Caco-2 (cell line): Measurements from ENCODE around the gene PRSS27. TPM values are rescaled to one million over a fixed set of nuclear protein-coding genes. Genes with fewer than 3 reads are reported as not detected.

Source experiments
- BruUV-seq: library from RNA; stranded (reverse); fragments of 400-500 nt; replicated peaks from 2 replicates; lab custom pipeline; 2021; lab: Mats Ljungman, UMichigan
- CTCF ChIA-PET: fragments of 300-600 bp; sonication (Branson Sonifier 250); formaldehyde crosslinking; loops from one replicate; lab custom pipeline; 2022; ENCODE audit warnings: antibody characterized with exemption; lab: Charles Lee
- POLR2A ChIA-PET: fragments of 300-600 bp; sonication (Branson Sonifier 250); formaldehyde crosslinking; loops from one replicate; lab custom pipeline; 2022; ENCODE audit warnings: antibody characterized with exemption; lab: Charles Lee
- DNase-seq, 2 experiments: peaks; one replicate each; pipeline versions ENCODE4 v3.0.0 to v3.0.0-alpha.2; 2020 to 2022
- H3K27me3 ChIP-seq: replicated peaks from 2 replicates; pipeline ENCODE4 v1.6.0; 2011; ENCODE audit warnings: low read length; ENCODE audit not compliant: control insufficient read depth, insufficient read depth
- H3K36me3 ChIP-seq: 2 replicates; pipeline ENCODE4 v1.5.1; 2011; ENCODE audit warnings: low read length; ENCODE audit not compliant: control insufficient read depth, insufficient read depth
- H3K4me1 ChIP-seq: fragments of 250-450 bp; sonication (Bioruptor Pico); 2 replicates; pipeline ENCODE4 v1.5.1; 2020; ENCODE audit warnings: mild to moderate bottlenecking
- H3K4me3 ChIP-seq: 2 replicates; pipeline ENCODE4 v1.5.1; 2011; ENCODE audit warnings: low read depth, mild to moderate bottlenecking, control low read depth, low read length
- H3K9me3 ChIP-seq: fragments of 250-450 bp; sonication (Bioruptor Pico); 2 replicates; pipeline ENCODE4 v1.5.1; 2020; ENCODE audit warnings: mild to moderate bottlenecking, moderate library complexity
- H3K27ac Mint-ChIP-seq: one replicate; pipeline ENCODE4 v1.8.0; 2022; ENCODE audit warnings: mixed read lengths; ENCODE audit not compliant: unreplicated experiment
- H3K27me3 Mint-ChIP-seq: one replicate; pipeline ENCODE4 v1.8.0; 2022; ENCODE audit warnings: mixed read lengths; ENCODE audit not compliant: insufficient read depth, unreplicated experiment
- H3K36me3 Mint-ChIP-seq: one replicate; pipeline ENCODE4 v1.8.0; 2022; ENCODE audit warnings: mild to moderate bottlenecking, mixed read lengths; ENCODE audit not compliant: insufficient read depth, unreplicated experiment
- H3K4me1 Mint-ChIP-seq: one replicate; pipeline ENCODE4 v1.8.0; 2022; ENCODE audit warnings: low read depth, mixed read lengths; ENCODE audit not compliant: unreplicated experiment
- H3K4me3 Mint-ChIP-seq: one replicate; pipeline ENCODE4 v1.8.0; 2022; ENCODE audit warnings: mild to moderate bottlenecking, moderate library complexity, mixed read lengths; ENCODE audit not compliant: unreplicated experiment
- H3K9me3 Mint-ChIP-seq: one replicate; pipeline ENCODE4 v1.8.0; 2022; ENCODE audit warnings: mixed read lengths; ENCODE audit not compliant: unreplicated experiment
- intact Hi-C: fragments of 100-400 bp; cut with micrococcal nuclease; formaldehyde crosslinking; loops from one replicate; pipeline ENCODE4 v1.10.0; 2022; ENCODE audit not compliant: unreplicated experiment
- total RNA-seq: library from RNA; stranded (reverse); gene quantifications from 2 replicates; pipeline ENCODE4 v1.2.3, GENCODE V29; 2022
- TF ChIP-seq, protein P1 (sequence below), 2 experiments: fragments of 200-600 bp in 1 of 2; IDR thresholded peaks; 1 replicate in 1 of 2; 2 replicates in 1 of 2; pipeline versions ENCODE4 v1.5.1 to v1.8.0; 2011 to 2022; ENCODE audit warnings: antibody characterized with exemption in 1 of 2, control low read depth in 1 of 2, inconsistent platforms in 1 of 2, low read depth in 1 of 2, low read length in 1 of 2, mild to moderate bottlenecking in 1 of 2, moderate library complexity in 1 of 2; ENCODE audit not compliant: insufficient read depth in 1 of 2, severe bottlenecking in 1 of 2, unreplicated experiment in 1 of 2

Gene PRSS27
- total RNA-seq, 1 experiment from 2014 or later: 1.1 TPM

DNA sequence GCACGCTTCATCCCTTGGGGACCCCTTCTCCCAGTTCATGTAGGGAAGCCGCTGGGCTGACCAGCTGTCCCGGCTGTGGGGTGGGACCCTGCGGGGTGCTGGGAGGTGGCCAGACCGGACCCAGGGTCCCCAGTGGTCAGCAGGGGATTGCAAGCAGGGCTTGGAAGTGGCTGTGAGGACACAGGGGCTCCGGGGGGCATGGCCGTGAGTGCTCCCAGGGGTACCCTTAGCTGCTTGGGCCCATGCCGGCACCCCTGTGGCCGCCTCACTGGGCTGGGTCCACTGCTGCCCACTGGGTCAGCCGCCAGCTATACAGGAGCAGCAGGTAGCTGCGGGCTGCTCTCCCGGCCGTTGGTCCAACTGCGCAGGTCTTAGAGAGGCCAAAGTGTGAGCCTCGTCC lies 18.8 kb downstream of the PRSS27 start:
- no peaks in the 10 kb centered on the region for H3K27me3 ChIP-seq
- H3K9me3 Mint-ChIP-seq: no peaks in the 10 kb centered on the region
- TF ChIP-seq, protein P1, sequence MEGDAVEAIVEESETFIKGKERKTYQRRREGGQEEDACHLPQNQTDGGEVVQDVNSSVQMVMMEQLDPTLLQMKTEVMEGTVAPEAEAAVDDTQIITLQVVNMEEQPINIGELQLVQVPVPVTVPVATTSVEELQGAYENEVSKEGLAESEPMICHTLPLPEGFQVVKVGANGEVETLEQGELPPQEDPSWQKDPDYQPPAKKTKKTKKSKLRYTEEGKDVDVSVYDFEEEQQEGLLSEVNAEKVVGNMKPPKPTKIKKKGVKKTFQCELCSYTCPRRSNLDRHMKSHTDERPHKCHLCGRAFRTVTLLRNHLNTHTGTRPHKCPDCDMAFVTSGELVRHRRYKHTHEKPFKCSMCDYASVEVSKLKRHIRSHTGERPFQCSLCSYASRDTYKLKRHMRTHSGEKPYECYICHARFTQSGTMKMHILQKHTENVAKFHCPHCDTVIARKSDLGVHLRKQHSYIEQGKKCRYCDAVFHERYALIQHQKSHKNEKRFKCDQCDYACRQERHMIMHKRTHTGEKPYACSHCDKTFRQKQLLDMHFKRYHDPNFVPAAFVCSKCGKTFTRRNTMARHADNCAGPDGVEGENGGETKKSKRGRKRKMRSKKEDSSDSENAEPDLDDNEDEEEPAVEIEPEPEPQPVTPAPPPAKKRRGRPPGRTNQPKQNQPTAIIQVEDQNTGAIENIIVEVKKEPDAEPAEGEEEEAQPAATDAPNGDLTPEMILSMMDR (IDR thresholded peaks at IDR 0.05; ENCODE audit: insufficient read depth in 1 of 2, low read depth in 1 of 2, low read length in 1 of 2, severe bottlenecking in 1 of 2, unreplicated experiment in 1 of 2): no peak
- peaks cover 2% of the 10 kb centered on the region; the same call in 1 of the 2 replicates for H3K36me3 ChIP-seq
- H3K9me3 ChIP-seq: no peaks in the 10 kb centered on the region
- no peaks in the 10 kb centered on the region for H3K4me1 Mint-ChIP-seq
- peaks cover 24% of the 10 kb centered on the region for H3K36me3 Mint-ChIP-seq
- no peak overlapping the region for H3K4me3 Mint-ChIP-seq
- no peak for DNase-seq
- CTCF ChIA-PET: no interaction called here
- no peak overlapping the region for H3K27ac Mint-ChIP-seq
- POLR2A ChIA-PET: no interaction called here
- BruUV-seq: no TSS peak
- intact Hi-C loops: no loop called here
- no peaks in the 10 kb centered on the region for H3K4me1 ChIP-seq
- H3K4me3 ChIP-seq: no peak overlapping the region
- no peaks in the 10 kb centered on the region for H3K27me3 Mint-ChIP-seq

DNA sequence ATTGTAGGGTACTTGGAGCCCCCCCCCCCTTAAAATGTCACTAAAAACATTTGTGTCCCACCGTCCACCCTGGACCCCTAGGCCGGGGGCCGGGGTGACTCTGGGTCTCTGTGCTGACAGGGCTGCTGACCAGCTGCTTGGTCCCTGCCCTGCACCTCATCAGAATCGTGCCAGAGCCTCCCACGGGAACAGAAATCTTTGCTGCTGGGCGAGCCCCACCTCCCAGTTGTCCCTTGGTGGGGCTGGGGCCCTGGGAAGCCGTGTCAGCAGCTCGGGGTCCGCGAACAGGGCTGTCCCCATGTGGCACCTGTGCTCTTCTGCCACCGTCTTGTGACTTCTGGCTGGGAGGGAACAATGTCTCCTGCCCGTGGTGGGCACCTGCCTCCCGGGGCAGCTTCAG lies 19.2 kb downstream of the PRSS27 start:
- H3K9me3 Mint-ChIP-seq: no peaks in the 10 kb centered on the region
- H3K27ac Mint-ChIP-seq: no peak overlapping the region
- BruUV-seq: no TSS peak
- TF ChIP-seq, protein P1 (IDR thresholded peaks at IDR 0.05; ENCODE audit: insufficient read depth in 1 of 2, low read depth in 1 of 2, low read length in 1 of 2, severe bottlenecking in 1 of 2, unreplicated experiment in 1 of 2): no peak
- no peaks in the 10 kb centered on the region for H3K4me1 Mint-ChIP-seq
- no peak for DNase-seq
- Histone ChIP-seq H3K9me3 (no peaks in the 10 kb centered on the region), H3K4me1 (no peaks in the 10 kb centered on the region), H3K4me3 (no peak overlapping the region), H3K36me3 (peaks cover 2% of the 10 kb centered on the region; the same call in 1 of the 2 replicates), H3K27me3 (no peaks in the 10 kb centered on the region)
- CTCF ChIA-PET: no interaction called here
- H3K27me3 Mint-ChIP-seq: no peaks in the 10 kb centered on the region
- intact Hi-C loops: no loop called here
- H3K4me3 Mint-ChIP-seq: no peak overlapping the region
- peaks cover 24% of the 10 kb centered on the region for H3K36me3 Mint-ChIP-seq
- POLR2A ChIA-PET: no interaction called here

DNA sequence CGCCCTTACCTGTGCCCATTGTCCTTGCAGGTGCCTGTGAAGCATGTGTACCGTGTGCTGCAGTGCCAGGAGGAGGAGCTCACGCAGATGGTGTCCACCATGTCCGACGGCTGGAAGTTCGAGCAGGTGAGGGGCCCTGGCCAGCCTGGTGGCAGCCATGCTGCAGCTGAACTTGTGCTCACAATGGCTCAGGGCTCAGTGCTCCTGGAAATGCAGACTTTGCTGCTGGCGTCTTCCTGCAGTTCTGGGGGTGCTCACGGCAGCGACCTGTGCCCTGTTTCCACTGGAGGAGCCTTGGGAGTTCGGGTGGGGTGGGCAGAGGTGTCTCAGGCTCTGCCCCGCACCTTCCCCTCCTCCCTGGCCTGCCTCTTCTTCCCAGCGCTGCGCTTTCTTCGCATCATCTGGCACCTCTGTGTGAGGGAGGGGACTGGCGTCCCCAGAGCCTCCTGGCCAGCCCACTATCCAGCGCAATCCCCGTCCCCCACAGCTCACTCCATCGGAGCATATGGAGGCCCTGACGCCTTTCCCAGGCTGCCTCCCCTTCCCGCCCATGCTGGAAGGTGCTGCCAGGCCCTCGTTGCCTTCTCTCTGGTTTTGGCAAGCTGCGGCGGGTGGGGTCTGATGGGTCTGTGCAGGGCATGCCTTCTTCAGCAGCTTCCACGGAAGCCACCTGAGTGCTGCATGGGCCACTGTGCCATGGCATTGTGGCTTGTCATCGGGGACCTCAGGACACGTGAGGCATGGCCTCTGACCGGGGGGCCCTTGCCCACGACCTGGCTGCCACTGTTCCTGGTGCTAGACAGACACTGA lies 20.0 kb downstream of the PRSS27 start:
- H3K27me3 Mint-ChIP-seq: no peaks in the 10 kb centered on the region
- peaks cover 2% of the 10 kb centered on the region; the same call in 1 of the 2 replicates for H3K36me3 ChIP-seq
- no peak overlapping the region for H3K4me3 ChIP-seq
- no peaks in the 10 kb centered on the region for H3K27me3 ChIP-seq
- H3K4me1 Mint-ChIP-seq: no peaks in the 10 kb centered on the region
- peaks cover 24% of the 10 kb centered on the region for H3K36me3 Mint-ChIP-seq
- POLR2A ChIA-PET: no interaction called here
- H3K9me3 Mint-ChIP-seq: no peaks in the 10 kb centered on the region
- no TSS peak for BruUV-seq
- no peak overlapping the region for H3K4me3 Mint-ChIP-seq
- TF ChIP-seq, protein P1 (IDR thresholded peaks at IDR 0.05; ENCODE audit: insufficient read depth in 1 of 2, low read depth in 1 of 2, low read length in 1 of 2, severe bottlenecking in 1 of 2, unreplicated experiment in 1 of 2): no peak
- H3K27ac Mint-ChIP-seq: no peak overlapping the region
- no peaks in the 10 kb centered on the region for H3K9me3 ChIP-seq
- H3K4me1 ChIP-seq: no peaks in the 10 kb centered on the region
- CTCF ChIA-PET: no interaction called here
- intact Hi-C loops: no loop called here
- DNase-seq: no peak
